ENCODE results near the gene C10orf95. TPM values are rescaled to one million over a fixed set of nuclear protein-coding genes. Genes with fewer than 3 reads are reported as not detected.

The C10orf95 gene
- polyA plus RNA-seq, 2 of the 4 experiments (the other 2 are of a cell fraction), result 0.12 to 0.13 TPM

DNA sequence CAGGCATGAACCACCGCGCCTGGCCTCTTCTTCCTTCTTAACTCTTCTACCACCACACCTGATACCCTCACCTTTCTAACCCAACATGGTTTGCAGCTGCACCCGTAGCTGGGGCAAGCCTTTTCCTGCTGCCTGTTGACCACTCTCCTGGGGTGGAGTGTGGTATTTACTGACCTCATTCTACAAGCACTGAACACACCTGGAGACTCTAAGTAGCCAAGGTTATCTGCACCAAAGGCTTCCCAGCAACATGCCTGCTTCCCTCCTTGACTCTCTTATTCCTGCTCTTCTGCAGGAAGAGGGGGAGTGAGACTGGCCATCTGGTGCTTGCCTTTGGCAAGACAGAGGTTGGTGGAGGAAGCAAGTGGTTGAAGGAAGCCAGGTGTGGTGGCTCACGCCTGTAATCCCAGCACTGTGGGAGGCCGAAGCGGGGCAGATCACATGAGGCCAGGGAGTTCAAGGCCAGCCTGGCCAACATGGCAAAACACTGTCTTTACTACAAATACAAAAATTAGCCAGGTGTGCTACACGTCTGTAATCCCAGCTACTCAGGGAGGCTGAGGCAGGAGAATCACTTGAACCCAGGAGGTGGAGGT lies 41.1 kb upstream of the C10orf95 start:
- Histone ChIP-seq H3K4me1 (peaks cover 10% of the 10 kb centered on the region; the same call in 2 of the 3 replicates), H3K9me3 (no peaks in the 10 kb centered on the region), H3K27ac (no peak overlapping the region), H3K4me3 (no peak overlapping the region), H3K4me2 (no peak overlapping the region)
- ATAC-seq (no peak), DNase-seq (ENCODE audit: low read depth in 1 of 2, low spot score in 1 of 2) (no peak), FAIRE-seq (no peak)
- POLR2A ChIA-PET, result no interaction called here
- CTCF ChIA-PET, result interaction anchor here (1.9 to 7.3 kb wide), 3 partner anchors 12 to 13 kb away, joined by 6 to 43 read pairs (median 28); no protein-coding TSS in a partner anchor
- WGBS (ENCODE audit: missing lambda C conversion rate), result 89% methylated on average over 7 of the region's 7 CpGs
- TF ChIP-seq, protein P1, sequence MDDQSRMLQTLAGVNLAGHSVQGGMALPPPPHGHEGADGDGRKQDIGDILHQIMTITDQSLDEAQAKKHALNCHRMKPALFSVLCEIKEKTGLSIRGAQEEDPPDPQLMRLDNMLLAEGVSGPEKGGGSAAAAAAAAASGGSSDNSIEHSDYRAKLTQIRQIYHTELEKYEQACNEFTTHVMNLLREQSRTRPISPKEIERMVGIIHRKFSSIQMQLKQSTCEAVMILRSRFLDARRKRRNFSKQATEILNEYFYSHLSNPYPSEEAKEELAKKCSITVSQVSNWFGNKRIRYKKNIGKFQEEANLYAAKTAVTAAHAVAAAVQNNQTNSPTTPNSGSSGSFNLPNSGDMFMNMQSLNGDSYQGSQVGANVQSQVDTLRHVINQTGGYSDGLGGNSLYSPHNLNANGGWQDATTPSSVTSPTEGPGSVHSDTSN (IDR thresholded peaks at IDR 0.05), result no peak
- TF ChIP-seq MAZ (IDR thresholded peaks at IDR 0.05; ENCODE audit: borderline replicate concordance, low read depth, low read length), result no peak
- TF ChIP-seq ZSCAN20 (CRISPR knock-in tag; IDR thresholded peaks at IDR 0.05), result no peak
- TF ChIP-seq KDM5A (IDR thresholded peaks at IDR 0.05), result no peak
- TF ChIP-seq FOSL2 (IDR thresholded peaks at IDR 0.05), result no peak
- TF ChIP-seq FOSL2 (CRISPR knock-in tag; IDR thresholded peaks at IDR 0.05), result no peak
- TF ChIP-seq, protein P2, sequence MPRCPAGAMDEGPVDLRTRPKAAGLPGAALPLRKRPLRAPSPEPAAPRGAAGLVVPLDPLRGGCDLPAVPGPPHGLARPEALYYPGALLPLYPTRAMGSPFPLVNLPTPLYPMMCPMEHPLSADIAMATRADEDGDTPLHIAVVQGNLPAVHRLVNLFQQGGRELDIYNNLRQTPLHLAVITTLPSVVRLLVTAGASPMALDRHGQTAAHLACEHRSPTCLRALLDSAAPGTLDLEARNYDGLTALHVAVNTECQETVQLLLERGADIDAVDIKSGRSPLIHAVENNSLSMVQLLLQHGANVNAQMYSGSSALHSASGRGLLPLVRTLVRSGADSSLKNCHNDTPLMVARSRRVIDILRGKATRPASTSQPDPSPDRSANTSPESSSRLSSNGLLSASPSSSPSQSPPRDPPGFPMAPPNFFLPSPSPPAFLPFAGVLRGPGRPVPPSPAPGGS (IDR thresholded peaks at IDR 0.05), result no peak

DNA sequence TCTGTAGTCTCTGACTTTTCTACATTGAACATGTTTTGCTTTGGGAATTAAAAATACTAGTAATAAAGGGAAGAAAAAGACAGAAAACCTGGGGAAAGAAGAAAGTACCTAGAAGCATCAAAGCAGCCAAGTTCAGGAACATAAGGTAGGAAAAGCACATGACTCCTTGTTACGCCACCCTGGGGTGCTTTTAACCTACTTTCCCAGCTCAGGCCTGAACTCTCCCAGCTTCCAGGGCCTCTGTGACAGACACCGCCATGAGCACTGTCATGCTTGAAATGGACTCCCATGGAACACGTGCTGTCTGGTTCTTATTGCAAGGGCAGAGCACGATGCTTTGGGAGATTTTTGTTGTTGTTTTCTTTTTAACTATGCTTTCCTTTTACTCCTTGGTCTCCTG lies 39.8 kb upstream of the C10orf95 start:
- H3K9me3 ChIP-seq, result no peaks in the 10 kb centered on the region
- CTCF ChIA-PET, result interaction anchor here (1.4 to 6.1 kb wide), 2 partner anchors 12 to 261 kb away, joined by 4 to 28 read pairs; no protein-coding TSS in a partner anchor
- POLR2A ChIA-PET, result no interaction called here
- FAIRE-seq, result no peak
- no peak for DNase-seq (ENCODE audit: low read depth in 1 of 2, low spot score in 1 of 2)
- no peak for TF ChIP-seq RNF2 (IDR thresholded peaks at IDR 0.05; ENCODE audit: borderline replicate concordance, low read depth)
- TF ChIP-seq HOXA7 (CRISPR knock-in tag; IDR thresholded peaks at IDR 0.05), result no peak
- TF ChIP-seq, protein P2 (IDR thresholded peaks at IDR 0.05), result no peak
- no peak for TF ChIP-seq SREBF2 (IDR thresholded peaks at IDR 0.05)
- no peak for TF ChIP-seq HEYL (CRISPR knock-in tag; IDR thresholded peaks at IDR 0.05)
- TF ChIP-seq BHLHE40 (IDR thresholded peaks at IDR 0.05; ENCODE audit: low read depth, low read length), result no peak
- no peak overlapping the region for H3K4me2 ChIP-seq
- no peak overlapping the region for H3K4me3 ChIP-seq
- H3K4me1 ChIP-seq, result peaks cover 10% of the 10 kb centered on the region; the same call in 2 of the 3 replicates
- no peak overlapping the region for H3K27ac ChIP-seq
- ATAC-seq, result no peak
- 89% methylated on average over 4 of the region's 4 CpGs for WGBS (ENCODE audit: missing lambda C conversion rate)

DNA sequence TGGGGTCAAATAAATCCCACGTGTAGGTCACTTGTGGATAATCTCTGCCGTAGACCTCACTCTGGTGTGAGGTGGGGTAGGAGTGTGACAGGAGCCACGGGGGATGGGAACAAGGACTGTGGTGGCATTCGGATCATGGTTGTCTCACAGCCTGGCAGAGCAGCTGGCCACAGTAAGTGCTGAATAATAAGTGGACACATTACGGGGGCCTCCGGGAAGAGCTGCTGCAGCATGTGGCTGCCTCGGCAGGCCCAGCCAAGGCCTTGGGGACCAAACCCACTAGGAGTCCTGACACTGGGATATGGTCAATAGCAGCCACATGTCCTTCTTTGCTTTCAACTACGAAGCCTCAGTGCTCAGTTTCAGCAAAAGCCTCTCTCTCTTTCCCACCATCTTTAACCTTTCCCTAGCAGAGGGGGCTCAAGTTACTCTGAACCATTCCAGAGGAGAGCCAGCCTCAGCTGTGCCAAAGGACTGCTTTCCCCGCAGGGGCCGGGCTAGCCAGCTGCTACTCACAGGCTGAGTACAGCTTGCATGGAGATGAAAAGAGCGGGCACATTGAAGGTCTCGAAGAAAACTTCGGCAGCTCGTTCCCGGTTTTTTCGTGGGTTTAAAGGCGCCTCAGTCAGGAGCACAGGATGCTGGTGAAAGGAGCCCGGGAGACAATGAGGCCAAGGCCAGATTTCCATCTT lies 33.9 kb upstream of the C10orf95 start:
- POLR2A ChIA-PET, result no interaction called here
- WGBS (ENCODE audit: missing lambda C conversion rate), result 88% methylated on average over 18 of the region's 18 CpGs
- TF ChIP-seq RARB (CRISPR knock-in tag; IDR thresholded peaks at IDR 0.05), result no peak

DNA sequence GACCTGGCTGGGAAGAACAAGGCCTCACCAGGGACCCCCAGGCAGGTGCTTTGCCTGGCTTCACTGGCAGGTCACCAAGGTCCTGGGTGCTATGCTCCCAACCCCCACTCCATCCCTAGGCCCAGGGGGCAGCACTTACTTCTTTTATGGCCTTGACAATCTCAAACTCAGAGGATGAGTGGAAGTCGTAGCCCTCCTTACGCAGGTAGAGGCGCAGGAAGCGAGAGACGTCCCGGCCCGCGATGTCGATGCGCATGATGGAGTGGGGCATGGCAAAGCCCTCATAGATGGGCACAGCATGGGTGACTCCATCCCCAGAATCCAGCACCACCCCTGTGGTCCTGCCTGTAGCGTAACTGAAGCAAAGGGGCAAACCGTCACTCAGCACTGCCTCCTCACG lies 32.7 kb upstream of the C10orf95 start:
- 95% methylated on average over 13 of the region's 13 CpGs for WGBS (ENCODE audit: missing lambda C conversion rate)
- Histone ChIP-seq H3K4me1 (no peaks in the 10 kb centered on the region), H3K9me3 (no peaks in the 10 kb centered on the region), H3K4me3 (no peak overlapping the region), H3K4me2 (no peak overlapping the region), H3K27ac (no peak overlapping the region)
- ChIA-PET POLR2A (interaction anchor here (0.6 kb wide), 1 partner anchor 8 kb away, joined by 4 read pairs; no protein-coding TSS in a partner anchor), CTCF (interaction anchor here (1.6 to 9.2 kb wide), 4 partner anchors 15 to 100 kb away, joined by 5 to 93 read pairs (median 11); partner anchors contain the start of genes ACTR1A, NFKB2 and SUFU)
- DNase-seq (ENCODE audit: low read depth in 1 of 2, low spot score in 1 of 2) (no peak), ATAC-seq (no peak), FAIRE-seq (no peak)
- TF ChIP-seq POLR2A (IDR thresholded peaks at IDR 0.05; ENCODE audit: low read length) (no peak), POLR2AphosphoS2 (conservative IDR thresholded peaks at IDR 0.05; ENCODE audit: low read length) (no peak), ZSCAN20 (CRISPR knock-in tag; IDR thresholded peaks at IDR 0.05) (no peak), EHF (CRISPR knock-in tag; IDR thresholded peaks at IDR 0.05) (no peak), RNF2 (IDR thresholded peaks at IDR 0.05; ENCODE audit: borderline replicate concordance, low read depth) (no peak), GATA3 (IDR thresholded peaks at IDR 0.05; ENCODE audit: borderline replicate concordance) (no peak), MYC (IDR thresholded peaks at IDR 0.05; ENCODE audit: borderline replicate concordance, low read length) (no peak), MAFK (IDR thresholded peaks at IDR 0.05; ENCODE audit: partially characterized antibody) (no peak), RCOR1 (IDR thresholded peaks at IDR 0.05; ENCODE audit: low read depth, low read length) (no peak), CBX8 (IDR thresholded peaks at IDR 0.05) (no peak), RARB (CRISPR knock-in tag; IDR thresholded peaks at IDR 0.05) (no peak)
- TF ChIP-seq, protein P3, sequence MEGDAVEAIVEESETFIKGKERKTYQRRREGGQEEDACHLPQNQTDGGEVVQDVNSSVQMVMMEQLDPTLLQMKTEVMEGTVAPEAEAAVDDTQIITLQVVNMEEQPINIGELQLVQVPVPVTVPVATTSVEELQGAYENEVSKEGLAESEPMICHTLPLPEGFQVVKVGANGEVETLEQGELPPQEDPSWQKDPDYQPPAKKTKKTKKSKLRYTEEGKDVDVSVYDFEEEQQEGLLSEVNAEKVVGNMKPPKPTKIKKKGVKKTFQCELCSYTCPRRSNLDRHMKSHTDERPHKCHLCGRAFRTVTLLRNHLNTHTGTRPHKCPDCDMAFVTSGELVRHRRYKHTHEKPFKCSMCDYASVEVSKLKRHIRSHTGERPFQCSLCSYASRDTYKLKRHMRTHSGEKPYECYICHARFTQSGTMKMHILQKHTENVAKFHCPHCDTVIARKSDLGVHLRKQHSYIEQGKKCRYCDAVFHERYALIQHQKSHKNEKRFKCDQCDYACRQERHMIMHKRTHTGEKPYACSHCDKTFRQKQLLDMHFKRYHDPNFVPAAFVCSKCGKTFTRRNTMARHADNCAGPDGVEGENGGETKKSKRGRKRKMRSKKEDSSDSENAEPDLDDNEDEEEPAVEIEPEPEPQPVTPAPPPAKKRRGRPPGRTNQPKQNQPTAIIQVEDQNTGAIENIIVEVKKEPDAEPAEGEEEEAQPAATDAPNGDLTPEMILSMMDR (IDR thresholded peaks at IDR 0.05), result no peak

More for the DNA sequence above, 33.9 kb upstream of the C10orf95 start:
- CTCF ChIA-PET, result interaction anchor here (0.9 to 9.2 kb wide), 6 partner anchors 15 to 99 kb away, joined by 3 to 93 read pairs (median 4); partner anchors contain the start of genes NFKB2 and SUFU
- H3K4me3 ChIP-seq, result no peak overlapping the region
- H3K27ac ChIP-seq, result no peak overlapping the region
- H3K9me3 ChIP-seq, result no peaks in the 10 kb centered on the region
- FAIRE-seq (no peak), ATAC-seq (no peak), DNase-seq (ENCODE audit: low read depth in 1 of 2, low spot score in 1 of 2) (no peak)
- no peak overlapping the region for H3K4me2 ChIP-seq
- H3K4me1 ChIP-seq, result no peaks in the 10 kb centered on the region

Measured in A549 (cell line).